HL-60 (cell line): ENCODE measurements around the gene BCL2.

Source experiments
- DNase-seq, 2 experiments: peaks; one replicate each; pipeline ENCODE4 v3.0.0-alpha.2; 2010 to 2020; ENCODE audit warnings: low read depth in 1 of 2, low spot score in 1 of 2
- H3K27ac ChIP-seq: fragments of 250-450 bp; sonication (Bioruptor Pico); replicated peaks from 2 replicates; pipeline ENCODE4 v1.5.1; 2020; ENCODE audit warnings: mild to moderate bottlenecking, moderate library complexity
- H3K27me3 ChIP-seq: fragments of 250-450 bp; sonication (Bioruptor Pico); 2 replicates; pipeline ENCODE4 v1.5.1; 2021; ENCODE audit warnings: mild to moderate bottlenecking, moderate library complexity; ENCODE audit not compliant: insufficient read depth, poor library complexity, severe bottlenecking
- H3K4me3 ChIP-seq: replicated peaks from 2 replicates; pipeline ENCODE4 v1.5.1; 2011; ENCODE audit warnings: mild to moderate bottlenecking, control low read depth, low read length; ENCODE audit not compliant: insufficient read depth
- GABPA ChIP-seq: IDR thresholded peaks from 2 replicates; pipeline ENCODE4 v1.6.1; 2012; ENCODE audit warnings: low read depth
- POLR2AphosphoS5 ChIP-seq: IDR thresholded peaks from 2 replicates; pipeline ENCODE4 v1.6.1; 2012; ENCODE audit warnings: low read depth
- SPI1 ChIP-seq: IDR thresholded peaks from 2 replicates; pipeline ENCODE4 v1.6.1; 2012; ENCODE audit warnings: low read depth, mild to moderate bottlenecking, borderline replicate concordance
- TF ChIP-seq, protein P1 (sequence below): IDR thresholded peaks from one replicate; pipeline ENCODE4 v1.5.1; 2011; ENCODE audit warnings: low read length, control low read depth, inconsistent platforms; ENCODE audit not compliant: insufficient read depth
- TF ChIP-seq, protein P2 (sequence below): IDR thresholded peaks from 2 replicates; pipeline ENCODE4 v1.6.1; 2012; ENCODE audit warnings: low read depth; ENCODE audit not compliant: insufficient replicate concordance

Gene BCL2

DNA sequence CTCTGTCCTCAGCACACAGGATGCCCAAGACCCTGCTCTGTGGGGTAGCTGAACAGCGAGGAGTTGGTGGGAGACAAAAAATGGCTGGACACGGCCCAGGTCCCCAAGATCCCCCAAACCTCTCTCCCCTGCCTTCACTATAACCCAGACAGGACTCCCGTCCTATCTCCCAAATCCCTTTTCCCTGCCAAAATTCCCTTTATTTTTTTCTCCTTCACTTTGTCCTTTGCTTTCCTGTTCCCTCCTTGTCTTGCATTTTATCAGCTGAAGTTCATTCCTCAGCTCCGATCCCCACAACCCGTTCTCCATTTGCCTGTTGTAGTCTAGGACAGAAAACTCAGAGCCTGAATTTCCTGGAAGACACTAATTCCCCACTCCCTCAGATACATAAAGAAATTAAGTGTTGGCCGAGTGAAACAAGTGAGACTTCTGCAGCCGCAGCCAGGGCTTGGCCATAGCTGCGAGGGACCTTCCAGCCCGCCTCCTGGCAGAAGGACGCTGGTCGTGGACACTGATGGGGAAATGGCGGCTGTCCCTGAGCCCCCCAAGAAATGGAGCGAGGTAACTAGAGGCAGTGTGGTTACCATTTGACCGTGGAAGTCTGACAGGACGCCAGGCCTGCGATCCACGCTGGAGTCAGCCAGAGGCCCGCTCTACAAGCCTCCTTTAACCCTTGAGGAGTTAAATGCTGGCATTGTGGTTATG lies 173.6 kb downstream of the BCL2 start:
- Histone ChIP-seq H3K27me3 (no peaks in the 10 kb centered on the region), H3K4me3 (no peak overlapping the region), H3K27ac (no peak overlapping the region)
- no peak for DNase-seq
- TF ChIP-seq, protein P1, sequence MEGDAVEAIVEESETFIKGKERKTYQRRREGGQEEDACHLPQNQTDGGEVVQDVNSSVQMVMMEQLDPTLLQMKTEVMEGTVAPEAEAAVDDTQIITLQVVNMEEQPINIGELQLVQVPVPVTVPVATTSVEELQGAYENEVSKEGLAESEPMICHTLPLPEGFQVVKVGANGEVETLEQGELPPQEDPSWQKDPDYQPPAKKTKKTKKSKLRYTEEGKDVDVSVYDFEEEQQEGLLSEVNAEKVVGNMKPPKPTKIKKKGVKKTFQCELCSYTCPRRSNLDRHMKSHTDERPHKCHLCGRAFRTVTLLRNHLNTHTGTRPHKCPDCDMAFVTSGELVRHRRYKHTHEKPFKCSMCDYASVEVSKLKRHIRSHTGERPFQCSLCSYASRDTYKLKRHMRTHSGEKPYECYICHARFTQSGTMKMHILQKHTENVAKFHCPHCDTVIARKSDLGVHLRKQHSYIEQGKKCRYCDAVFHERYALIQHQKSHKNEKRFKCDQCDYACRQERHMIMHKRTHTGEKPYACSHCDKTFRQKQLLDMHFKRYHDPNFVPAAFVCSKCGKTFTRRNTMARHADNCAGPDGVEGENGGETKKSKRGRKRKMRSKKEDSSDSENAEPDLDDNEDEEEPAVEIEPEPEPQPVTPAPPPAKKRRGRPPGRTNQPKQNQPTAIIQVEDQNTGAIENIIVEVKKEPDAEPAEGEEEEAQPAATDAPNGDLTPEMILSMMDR: no peak
- no peak for TF ChIP-seq GABPA
- TF ChIP-seq POLR2AphosphoS5: no peak
- TF ChIP-seq, protein P2, sequence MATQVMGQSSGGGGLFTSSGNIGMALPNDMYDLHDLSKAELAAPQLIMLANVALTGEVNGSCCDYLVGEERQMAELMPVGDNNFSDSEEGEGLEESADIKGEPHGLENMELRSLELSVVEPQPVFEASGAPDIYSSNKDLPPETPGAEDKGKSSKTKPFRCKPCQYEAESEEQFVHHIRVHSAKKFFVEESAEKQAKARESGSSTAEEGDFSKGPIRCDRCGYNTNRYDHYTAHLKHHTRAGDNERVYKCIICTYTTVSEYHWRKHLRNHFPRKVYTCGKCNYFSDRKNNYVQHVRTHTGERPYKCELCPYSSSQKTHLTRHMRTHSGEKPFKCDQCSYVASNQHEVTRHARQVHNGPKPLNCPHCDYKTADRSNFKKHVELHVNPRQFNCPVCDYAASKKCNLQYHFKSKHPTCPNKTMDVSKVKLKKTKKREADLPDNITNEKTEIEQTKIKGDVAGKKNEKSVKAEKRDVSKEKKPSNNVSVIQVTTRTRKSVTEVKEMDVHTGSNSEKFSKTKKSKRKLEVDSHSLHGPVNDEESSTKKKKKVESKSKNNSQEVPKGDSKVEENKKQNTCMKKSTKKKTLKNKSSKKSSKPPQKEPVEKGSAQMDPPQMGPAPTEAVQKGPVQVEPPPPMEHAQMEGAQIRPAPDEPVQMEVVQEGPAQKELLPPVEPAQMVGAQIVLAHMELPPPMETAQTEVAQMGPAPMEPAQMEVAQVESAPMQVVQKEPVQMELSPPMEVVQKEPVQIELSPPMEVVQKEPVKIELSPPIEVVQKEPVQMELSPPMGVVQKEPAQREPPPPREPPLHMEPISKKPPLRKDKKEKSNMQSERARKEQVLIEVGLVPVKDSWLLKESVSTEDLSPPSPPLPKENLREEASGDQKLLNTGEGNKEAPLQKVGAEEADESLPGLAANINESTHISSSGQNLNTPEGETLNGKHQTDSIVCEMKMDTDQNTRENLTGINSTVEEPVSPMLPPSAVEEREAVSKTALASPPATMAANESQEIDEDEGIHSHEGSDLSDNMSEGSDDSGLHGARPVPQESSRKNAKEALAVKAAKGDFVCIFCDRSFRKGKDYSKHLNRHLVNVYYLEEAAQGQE: no peak
- no peak for TF ChIP-seq SPI1

DNA sequence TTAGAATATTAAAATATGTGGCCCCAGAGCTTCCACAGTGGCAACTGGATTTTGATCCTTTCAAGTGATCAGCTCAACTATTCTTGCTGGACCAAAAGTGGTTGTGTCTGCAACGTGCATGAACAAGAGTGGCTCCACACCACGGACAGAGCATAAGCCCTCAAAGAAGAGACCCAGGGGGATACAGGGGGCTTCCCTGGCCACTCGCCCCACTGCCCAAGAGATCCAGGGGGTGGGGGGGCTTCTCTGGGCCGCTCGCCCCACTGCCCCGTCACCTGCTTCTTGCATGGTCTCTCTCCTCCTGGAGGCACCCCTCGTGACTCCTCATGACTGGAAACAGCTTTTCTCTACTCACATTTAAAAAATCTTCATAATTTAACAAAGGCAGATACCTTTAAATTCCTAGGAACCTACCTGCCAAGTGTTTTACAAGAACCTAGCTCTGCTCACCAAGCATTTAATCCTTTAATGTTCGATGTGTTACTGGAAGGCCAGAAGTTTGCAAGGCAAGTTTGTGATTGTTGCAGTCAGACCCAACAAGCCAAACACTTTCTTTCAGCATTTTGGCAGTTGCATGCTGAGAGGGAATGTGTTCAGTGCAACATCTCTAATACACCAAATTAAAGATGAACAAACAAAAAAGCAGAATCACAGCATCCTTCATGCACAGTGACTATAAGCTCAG lies 174.3 kb downstream of the BCL2 start:
- no peak for DNase-seq

DNA sequence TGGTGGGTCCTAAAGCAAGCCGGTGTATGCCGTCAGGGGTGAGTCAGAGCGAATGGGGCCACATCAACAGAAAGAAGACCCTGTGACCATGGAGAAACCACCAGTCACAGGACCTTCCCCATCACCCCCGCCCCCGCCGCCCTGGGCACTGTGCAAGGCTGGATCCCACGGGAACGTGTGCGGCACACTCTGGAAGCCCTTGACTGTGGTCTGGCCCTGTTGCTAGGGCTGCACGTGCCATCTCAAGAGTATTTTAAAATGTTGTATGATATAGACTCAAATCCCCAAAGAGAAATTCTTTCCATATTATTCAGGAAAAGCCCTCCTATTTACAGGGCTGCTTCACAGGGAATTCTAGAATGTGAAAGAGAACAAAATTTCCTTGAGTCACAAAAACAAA lies 174.8 kb downstream of the BCL2 start:
- H3K27me3 ChIP-seq: no peaks in the 10 kb centered on the region
- no peak for TF ChIP-seq POLR2AphosphoS5
- TF ChIP-seq SPI1: no peak
- TF ChIP-seq, protein P1: no peak
- TF ChIP-seq, protein P2: no peak
- TF ChIP-seq GABPA: no peak
- H3K27ac ChIP-seq: no peak overlapping the region
- no peak for DNase-seq
- no peak overlapping the region for H3K4me3 ChIP-seq

More for the DNA sequence above, 174.3 kb downstream of the BCL2 start:
- Histone ChIP-seq H3K4me3 (no peak overlapping the region), H3K27ac (no peak overlapping the region), H3K27me3 (no peaks in the 10 kb centered on the region)
- TF ChIP-seq, protein P1: no peak
- no peak for TF ChIP-seq POLR2AphosphoS5
- TF ChIP-seq GABPA: no peak
- TF ChIP-seq SPI1: no peak
- TF ChIP-seq, protein P2: no peak
